NCI-H446 (cell line): Measurements from ENCODE around the gene ZFHX3.

Experiments used
- DNase-seq, 2 experiments: peaks; one replicate each; lab custom pipeline; 2025; lab: John Stamatoyannopoulos, UW

The ZFHX3 gene

DNA sequence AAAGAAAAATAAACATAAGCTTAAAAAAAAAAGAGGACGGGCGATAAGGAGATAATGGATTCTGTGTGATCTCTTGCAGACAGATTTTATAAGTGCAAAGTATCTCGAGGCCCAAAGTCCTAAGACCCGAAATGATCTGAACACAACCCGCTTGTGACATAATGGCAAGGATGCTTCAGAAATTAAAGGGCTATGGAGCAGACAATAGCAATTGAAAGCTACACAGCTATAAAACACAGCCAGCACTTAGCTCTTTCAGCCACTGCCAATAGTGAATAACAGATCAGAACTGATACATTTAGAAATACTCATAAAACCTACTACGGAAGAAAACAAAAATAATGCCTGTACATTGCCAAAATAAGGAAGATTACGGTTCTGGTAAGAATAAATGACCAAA is 117.5 kb downstream of the ZFHX3 start:
- DNase-seq: no peak

- DNase-seq: no peak
Measured at GRCh38 chr16:72928090-72928981, 119.6 kb downstream of the ZFHX3 start.

DNA sequence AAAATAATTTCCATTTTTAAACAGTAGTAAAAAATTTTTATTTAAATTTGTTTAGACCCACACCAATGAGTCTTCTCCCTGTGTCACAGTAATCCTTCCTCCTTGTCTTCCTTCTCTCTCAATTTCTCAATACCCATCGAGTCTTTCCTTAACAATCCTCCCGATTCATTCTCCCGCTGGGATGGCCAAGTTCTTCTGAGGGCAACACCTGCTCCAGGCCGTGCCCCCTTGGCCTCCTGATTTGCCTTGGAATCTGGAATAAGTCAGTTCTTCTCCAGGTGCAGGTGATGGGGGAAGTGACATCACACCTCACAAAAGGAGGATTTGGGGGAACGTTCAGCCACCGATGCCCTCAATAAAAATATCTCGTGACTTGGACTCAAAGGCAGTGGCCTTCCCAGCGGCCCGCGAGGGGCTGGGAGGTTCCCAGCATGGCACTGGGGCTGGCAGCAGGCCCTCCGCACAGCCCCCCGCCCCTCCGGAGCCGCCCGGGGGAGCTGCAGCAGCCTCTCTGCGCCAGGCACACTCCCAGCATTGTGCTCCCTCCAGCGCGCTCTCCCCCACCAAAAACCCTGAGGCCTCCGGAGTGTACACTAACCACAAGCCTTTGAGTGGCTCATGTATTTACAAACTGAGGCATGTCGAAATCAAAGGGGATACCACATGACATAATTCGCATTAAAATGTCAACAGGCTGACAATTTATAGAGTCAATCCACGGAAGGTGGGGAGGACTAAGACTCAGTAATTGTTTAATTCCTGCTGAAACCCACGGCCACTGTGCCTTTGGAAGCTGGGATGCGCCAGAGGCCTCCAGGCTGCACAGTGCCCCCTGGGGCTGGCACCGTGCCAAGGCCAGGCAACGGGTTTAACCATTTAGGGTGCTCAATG is 120.5 kb downstream of the ZFHX3 start:
- peak in 1 of 2 experiments; percentile 23 for DNase-seq

DNA sequence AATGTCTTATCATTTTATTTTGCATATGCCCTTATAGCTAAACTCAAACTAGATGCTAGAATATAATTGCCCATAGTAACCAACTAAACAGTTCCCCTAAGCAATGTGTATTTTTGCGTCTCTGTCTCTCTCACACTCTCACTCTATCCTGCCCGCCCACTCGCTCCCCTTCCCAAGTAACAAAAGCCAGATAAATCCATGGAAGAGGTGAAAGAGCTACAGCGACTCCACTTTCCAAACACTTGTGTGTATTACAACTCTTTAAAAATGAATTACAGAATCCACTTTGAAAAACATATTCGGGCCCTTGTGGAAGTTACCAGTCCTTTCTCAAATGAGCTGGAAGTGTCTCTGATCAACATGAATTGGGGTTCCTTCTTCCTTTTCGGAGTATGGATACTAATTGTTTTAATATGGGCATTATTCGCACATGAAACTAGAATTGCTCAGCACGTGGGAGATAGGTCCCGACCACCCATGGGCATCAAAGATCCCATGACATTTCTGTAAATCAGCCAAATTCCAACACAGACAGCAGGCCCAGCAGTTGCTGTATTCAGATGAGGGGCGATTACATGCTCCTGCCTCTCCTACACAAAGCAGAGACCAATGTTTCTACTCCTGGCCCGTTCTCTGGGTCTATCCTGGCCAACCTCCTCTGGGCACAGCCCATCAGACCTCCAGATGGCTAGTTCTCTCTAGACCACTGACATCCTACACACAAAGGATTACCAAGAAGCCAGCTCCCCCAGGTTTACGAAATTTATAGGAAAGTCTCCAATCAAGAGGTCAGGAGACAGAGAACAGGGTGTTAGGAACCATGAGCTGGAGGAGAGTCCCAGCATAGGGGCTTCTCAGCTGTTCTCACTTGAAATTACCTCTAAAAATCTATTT is 121.5 kb downstream of the ZFHX3 start:
- DNase-seq: peak in 1 of 2 experiments; percentile 45

DNA sequence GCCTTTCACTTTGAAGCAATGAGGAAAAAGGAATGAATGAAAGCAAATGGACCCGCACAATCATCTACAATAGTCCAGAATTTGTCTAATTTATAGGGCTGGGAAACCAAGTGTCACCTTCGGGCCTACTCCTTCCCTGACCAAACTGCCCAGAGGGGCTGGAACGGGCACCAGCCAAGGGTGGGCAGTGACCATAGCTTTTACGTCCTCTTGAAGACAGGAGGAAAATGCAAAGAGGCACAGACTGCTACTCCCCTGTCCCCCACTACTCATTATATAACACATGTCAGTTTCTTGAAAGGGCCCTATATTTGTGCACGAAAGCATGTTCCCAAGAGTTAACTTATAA is 122.3 kb downstream of the ZFHX3 start:
- DNase-seq: no peak

GRCh38 chr16:72924927-72925630 is 122.8 kb downstream of the ZFHX3 start:
- no peak for DNase-seq

DNA sequence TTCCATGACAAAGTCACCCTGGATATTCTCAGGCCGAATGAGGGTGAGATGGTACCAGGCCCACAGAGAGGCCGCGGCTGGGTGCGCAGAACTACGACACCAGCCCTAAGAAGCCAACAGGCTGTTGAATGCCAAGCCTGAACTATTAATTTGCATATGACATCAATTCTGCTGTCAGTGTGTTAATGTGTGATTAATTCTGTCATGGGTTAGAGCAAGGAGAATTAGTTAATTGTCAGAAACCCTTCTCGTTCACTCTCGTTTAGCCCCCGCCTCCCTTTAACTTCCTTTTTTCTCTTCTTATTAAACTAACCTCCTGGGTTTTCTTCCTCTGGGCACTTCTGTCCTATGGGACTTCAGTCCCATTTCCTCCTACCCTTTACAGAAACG is 123.4 kb downstream of the ZFHX3 start:
- no peak for DNase-seq

GRCh38 chr16:72923757-72924156 is 124.2 kb downstream of the ZFHX3 start:
- DNase-seq: peak in 1 of 2 experiments; percentile 31

DNA sequence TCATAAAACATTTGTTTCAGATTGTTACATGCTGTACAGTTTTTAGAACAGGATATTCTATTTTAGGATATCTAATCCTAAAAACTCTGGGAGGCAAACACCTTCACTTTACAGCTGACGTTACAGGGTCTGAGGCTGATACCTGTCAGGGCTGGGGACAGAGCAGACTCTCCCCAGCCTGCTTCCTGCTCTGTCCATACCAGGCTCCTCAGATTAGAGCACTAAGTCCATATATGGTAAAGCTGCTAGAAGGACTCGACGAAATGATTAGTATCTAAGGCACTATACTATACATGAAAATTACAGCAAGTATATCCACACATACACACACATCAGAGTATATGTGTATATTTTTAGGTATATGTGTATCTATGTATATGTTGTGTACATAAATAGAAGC is 125.2 kb downstream of the ZFHX3 start:
- no peak for DNase-seq

DNA sequence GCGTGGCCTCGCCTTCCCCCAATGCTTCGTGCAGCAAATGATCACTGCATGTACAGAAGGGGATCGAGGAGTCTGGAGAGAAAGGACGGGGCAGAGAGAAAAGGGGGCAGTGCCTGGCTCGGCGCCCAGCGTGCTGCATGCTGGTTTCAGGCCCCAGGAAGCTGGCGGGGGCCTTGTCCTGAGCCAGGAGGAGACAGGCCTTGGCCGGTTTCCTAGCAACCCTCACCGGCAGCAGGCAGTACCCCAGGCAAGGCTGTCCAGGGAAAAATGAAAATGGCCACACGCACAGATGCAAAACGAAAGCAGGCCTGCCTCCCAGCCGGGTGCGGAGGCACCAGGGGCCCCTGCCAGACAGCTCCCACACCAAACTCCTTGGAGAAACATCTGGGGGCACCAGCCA is 126.3 kb downstream of the ZFHX3 start:
- peak; percentile 68 to 86 for DNase-seq

- DNase-seq: no peak
Measured at GRCh38 chr16:72921106-72921505, 126.8 kb downstream of the ZFHX3 start.

- DNase-seq: no peak
Measured at GRCh38 chr16:72917051-72917450, 130.9 kb downstream of the ZFHX3 start.

DNA sequence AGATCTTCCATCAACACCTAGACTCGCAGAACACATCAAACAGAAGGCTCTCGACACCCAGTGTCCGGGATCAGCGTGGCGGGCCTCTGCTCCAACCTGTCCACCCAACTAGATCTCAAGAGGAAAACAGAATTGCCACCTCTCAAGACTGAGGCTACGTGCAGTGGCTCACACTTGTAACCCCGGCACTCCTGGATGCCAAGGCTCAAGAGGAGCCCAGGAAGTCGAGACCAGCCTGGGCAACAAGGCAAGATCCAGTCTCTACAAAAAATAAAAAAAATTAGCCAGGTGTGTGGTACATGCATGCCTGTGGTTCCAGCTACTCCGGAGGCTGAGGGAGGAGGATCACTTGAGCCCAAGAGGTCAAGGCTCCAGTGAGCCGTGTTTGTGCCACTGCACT is 132.6 kb downstream of the ZFHX3 start:
- no peak for DNase-seq

DNA sequence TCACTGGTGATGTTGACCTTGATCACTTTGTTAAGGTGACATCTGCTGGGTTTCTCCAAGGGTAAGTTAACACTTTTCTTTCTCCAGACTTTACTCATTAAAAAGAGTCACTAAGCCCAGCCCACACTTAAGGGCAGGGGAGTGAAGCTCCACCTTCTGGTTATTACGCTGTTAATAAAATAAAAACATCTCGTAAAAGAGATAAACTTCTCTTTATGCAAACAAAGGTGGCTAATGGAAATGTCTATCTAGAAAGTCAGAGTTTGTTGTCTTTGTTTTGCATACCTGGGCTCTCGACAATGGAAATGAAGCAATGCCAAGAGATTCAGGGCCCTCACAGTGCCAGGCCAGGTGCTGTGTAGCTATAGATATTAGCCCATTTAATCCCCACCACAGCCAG is 134.4 kb downstream of the ZFHX3 start:
- DNase-seq: no peak

DNA sequence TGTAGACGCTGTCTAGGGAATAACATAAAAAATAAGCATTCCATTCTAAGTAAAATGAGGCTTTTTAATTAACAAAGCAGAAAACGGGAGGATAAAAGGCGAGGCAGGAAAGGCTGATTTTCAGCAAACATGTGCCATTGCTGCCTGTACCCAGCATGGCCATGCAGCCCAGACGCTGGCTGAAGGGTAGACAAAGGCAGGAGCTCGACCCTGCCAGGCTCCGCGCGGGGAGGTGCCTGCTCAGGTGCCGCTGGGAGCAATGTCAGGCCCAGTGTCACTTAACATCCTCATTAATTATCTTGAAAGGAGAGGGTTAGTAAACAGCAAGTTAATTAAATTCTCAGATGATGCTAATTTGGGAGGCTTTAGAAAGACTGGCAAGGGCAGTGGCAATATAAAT is 136.0 kb downstream of the ZFHX3 start:
- DNase-seq: no peak

DNA sequence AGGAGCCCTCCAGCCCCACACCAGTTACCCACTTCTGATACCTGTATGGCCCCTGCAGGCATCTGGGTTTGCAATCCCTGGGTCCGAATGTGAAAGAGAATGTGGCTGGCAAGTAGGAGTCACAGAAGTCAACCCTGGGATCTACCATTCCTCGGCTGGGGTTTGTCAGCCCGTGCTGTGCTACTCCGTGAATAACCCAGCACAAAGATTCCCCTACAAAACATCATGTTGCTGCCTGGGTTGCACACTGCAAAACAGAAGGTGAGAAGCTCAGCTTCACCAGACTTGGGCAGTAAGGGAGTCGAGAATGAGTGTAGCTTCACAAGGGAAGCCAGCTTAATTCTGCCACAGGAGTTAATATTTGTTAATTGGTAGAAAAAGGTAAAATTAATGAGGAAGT is 137.1 kb downstream of the ZFHX3 start:
- DNase-seq: no peak

DNA sequence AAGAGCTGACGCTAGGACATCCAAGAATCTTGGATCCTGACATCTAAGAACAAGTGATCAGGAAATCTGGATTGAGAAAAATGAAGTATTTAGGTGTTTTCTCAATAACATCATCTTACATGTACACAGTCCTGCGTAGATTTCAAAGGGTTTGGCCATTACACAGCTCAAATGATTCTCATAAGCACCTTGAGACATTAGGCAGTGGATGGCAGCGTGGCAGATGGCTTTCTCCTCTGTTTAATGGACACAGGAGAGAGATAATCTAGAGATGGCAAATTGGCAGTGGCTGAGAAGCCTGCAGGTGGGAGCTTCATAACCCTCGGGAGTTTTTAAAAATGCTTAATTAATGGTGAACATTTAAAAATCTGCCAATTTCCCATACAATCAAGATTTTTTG is 137.5 kb downstream of the ZFHX3 start:
- DNase-seq: no peak

- DNase-seq: no peak
Measured at GRCh38 chr16:72909196-72909595, 138.7 kb downstream of the ZFHX3 start.

GRCh38 chr16:72908362-72909167 is 139.4 kb downstream of the ZFHX3 start:
- no peak for DNase-seq

GRCh38 chr16:72905581-72905980 is 142.3 kb downstream of the ZFHX3 start:
- DNase-seq: no peak

GRCh38 chr16:72903176-72903575 is 144.8 kb downstream of the ZFHX3 start:
- DNase-seq: no peak
